Smooth muscle cell (in vitro differentiated cells): ENCODE results near the gene NID2. TPM values are rescaled to one million over a fixed set of nuclear protein-coding genes. Genes with fewer than 3 reads are reported as not detected.

Experiments
- DNase-seq: peaks from one replicate; lab custom pipeline; 2025; ENCODE audit not compliant: unreplicated experiment; lab: John Stamatoyannopoulos, UW
- H2AFZ ChIP-seq: fragments of 200-600 bp; sonication (generic); 2 replicates; pipeline ENCODE4 v1.6.0; 2016; ENCODE audit warnings: antibody characterized with exemption, low read depth, mild to moderate bottlenecking
- H3F3A ChIP-seq: fragments of 200-600 bp; sonication (generic); 2 replicates; pipeline ENCODE4 v1.6.0; 2017; ENCODE audit warnings: antibody characterized with exemption, low read depth
- H3K27ac ChIP-seq: fragments of 200-600 bp; sonication (generic); 2 replicates; pipeline ENCODE4 v1.5.1; 2016; ENCODE audit warnings: low read depth, mild to moderate bottlenecking
- H3K27me3 ChIP-seq: fragments of 200-600 bp; sonication (generic); 2 replicates; pipeline ENCODE4 v1.6.1; 2016; ENCODE audit warnings: low read depth, mild to moderate bottlenecking
- H3K36me3 ChIP-seq: fragments of 200-600 bp; sonication (generic); 2 replicates; pipeline ENCODE4 v1.5.1; 2016; ENCODE audit warnings: low read depth
- H3K4me1 ChIP-seq: fragments of 200-600 bp; sonication (generic); 2 replicates; pipeline ENCODE4 v1.5.1; 2016; ENCODE audit warnings: low read depth
- H3K4me2 ChIP-seq: fragments of 200-600 bp; sonication (generic); 2 replicates; pipeline ENCODE4 v1.6.0; 2016; ENCODE audit warnings: mild to moderate bottlenecking
- H3K4me3 ChIP-seq: fragments of 200-600 bp; sonication (generic); 2 replicates; pipeline ENCODE4 v1.5.1; 2016; ENCODE audit warnings: mild to moderate bottlenecking
- H3K79me2 ChIP-seq: fragments of 200-600 bp; sonication (generic); 2 replicates; pipeline ENCODE4 v1.6.0; 2016; ENCODE audit warnings: low read depth, mild to moderate bottlenecking
- H3K9ac ChIP-seq: fragments of 200-600 bp; sonication (generic); 2 replicates; pipeline ENCODE4 v1.6.0; 2016; ENCODE audit warnings: low read depth
- H3K9me3 ChIP-seq: fragments of 200-600 bp; sonication (generic); replicated peaks from 2 replicates; pipeline ENCODE4 v1.5.1; 2016; ENCODE audit warnings: low read depth
- H4K20me1 ChIP-seq: fragments of 200-600 bp; sonication (generic); 2 replicates; pipeline ENCODE4 v1.6.0; 2016; ENCODE audit warnings: low read depth
- WGBS: methylation state at CpG from one replicate; pipeline ENCODE4 v1.1.7; 2016; ENCODE audit warnings: low lambda C conversion rate; 5-methylcytosine and 5-hydroxymethylcytosine counted together
- polyA plus RNA-seq: library from polyadenylated mRNA; unstranded; fragments of >200 nt; fragmentation: Nextera tagmentation; extraction: Ambion mirVana; gene quantifications from 2 replicates; pipeline ENCODE4 v1.2.1, GENCODE V29; 2016
- total RNA-seq: library from RNA; depleted of rRNA; stranded (reverse); fragments of >200 nt; gene quantifications from 2 replicates; pipeline ENCODE4 v1.2.3, GENCODE V29; 2014
- TF ChIP-seq, protein P1 (sequence below): fragments of 200-600 bp; sonication (generic); IDR thresholded peaks from 2 replicates; pipeline ENCODE4 v1.5.1; 2017; ENCODE audit warnings: borderline replicate concordance, mild to moderate bottlenecking, antibody characterized with exemption; ENCODE audit not compliant: insufficient read depth, poor library complexity, severe bottlenecking

The NID2 gene
- total and polyA plus RNA-seq, 2 experiments from 2014 or later, result 196 to 229 TPM

DNA sequence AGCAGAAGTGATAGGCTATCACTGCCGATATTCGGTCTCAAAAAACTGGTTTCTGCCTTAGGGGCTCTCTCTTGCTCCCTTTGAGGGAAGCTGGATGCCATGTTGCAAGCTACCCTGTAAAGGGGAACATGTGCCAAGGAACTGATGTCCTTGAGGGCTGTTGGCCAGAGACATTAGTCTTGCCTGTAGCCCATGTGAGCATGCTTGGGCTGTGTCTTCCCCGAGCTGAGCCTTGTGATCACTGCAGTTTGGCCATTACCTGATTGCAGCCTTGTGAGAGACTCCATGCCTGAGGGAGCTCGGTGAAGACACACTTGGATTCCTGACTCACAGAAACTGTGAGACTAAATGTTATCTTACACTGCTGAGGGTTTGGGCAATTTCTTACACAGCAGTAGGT is 60.7 kb downstream of the NID2 start:
- H3K4me3 ChIP-seq, result no peak overlapping the region
- H4K20me1 ChIP-seq, result no peaks in the 10 kb centered on the region
- peaks cover 61% of the 10 kb centered on the region for H3K36me3 ChIP-seq
- H3K4me1 ChIP-seq, result no peaks in the 10 kb centered on the region
- no peak overlapping the region for H3K9ac ChIP-seq
- H3K27ac ChIP-seq, result no peak overlapping the region
- WGBS, result 97% methylated on average over 4 of the region's 4 CpGs
- no peak overlapping the region for H3K4me2 ChIP-seq
- TF ChIP-seq, protein P1, sequence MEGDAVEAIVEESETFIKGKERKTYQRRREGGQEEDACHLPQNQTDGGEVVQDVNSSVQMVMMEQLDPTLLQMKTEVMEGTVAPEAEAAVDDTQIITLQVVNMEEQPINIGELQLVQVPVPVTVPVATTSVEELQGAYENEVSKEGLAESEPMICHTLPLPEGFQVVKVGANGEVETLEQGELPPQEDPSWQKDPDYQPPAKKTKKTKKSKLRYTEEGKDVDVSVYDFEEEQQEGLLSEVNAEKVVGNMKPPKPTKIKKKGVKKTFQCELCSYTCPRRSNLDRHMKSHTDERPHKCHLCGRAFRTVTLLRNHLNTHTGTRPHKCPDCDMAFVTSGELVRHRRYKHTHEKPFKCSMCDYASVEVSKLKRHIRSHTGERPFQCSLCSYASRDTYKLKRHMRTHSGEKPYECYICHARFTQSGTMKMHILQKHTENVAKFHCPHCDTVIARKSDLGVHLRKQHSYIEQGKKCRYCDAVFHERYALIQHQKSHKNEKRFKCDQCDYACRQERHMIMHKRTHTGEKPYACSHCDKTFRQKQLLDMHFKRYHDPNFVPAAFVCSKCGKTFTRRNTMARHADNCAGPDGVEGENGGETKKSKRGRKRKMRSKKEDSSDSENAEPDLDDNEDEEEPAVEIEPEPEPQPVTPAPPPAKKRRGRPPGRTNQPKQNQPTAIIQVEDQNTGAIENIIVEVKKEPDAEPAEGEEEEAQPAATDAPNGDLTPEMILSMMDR, result no peak
- H3F3A ChIP-seq, result peaks cover 23% of the 10 kb centered on the region
- H3K9me3 ChIP-seq, result no peaks in the 10 kb centered on the region
- no peak for DNase-seq
- H3K27me3 ChIP-seq, result no peaks in the 10 kb centered on the region
- no peak overlapping the region for H2AFZ ChIP-seq
- peaks cover 9% of the 10 kb centered on the region for H3K79me2 ChIP-seq

DNA sequence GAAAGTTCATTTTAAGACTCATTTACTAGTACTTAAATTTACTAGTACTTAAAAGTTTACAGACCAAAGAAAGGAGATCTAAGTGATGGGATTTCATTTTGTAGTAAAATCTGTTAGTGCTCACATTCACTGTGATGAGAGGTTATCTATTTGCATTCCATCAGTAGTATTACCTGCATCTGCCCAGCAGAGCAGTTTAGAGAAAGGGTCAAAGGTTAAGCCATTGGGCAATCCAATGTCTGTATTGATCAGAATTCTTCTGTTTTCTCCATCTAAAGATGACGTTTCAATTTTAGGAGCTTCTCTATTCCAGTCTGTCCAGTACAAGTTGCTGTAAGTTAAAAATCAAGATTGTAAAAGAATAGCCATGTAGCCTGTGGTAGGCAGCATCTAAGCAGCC is 61.2 kb downstream of the NID2 start:
- no peak overlapping the region for H3K9ac ChIP-seq
- no peaks in the 10 kb centered on the region for H3K4me1 ChIP-seq
- H3K27me3 ChIP-seq, result no peaks in the 10 kb centered on the region
- no peaks in the 10 kb centered on the region for H4K20me1 ChIP-seq
- no peak overlapping the region for H2AFZ ChIP-seq
- H3K27ac ChIP-seq, result no peak overlapping the region
- WGBS, result 100% methylated on average over 1 of the region's 1 CpG
- peaks cover 23% of the 10 kb centered on the region for H3F3A ChIP-seq
- no peak overlapping the region for H3K4me3 ChIP-seq
- no peaks in the 10 kb centered on the region for H3K9me3 ChIP-seq
- H3K79me2 ChIP-seq, result peaks cover 9% of the 10 kb centered on the region
- peaks cover 61% of the 10 kb centered on the region for H3K36me3 ChIP-seq
- H3K4me2 ChIP-seq, result no peak overlapping the region
- TF ChIP-seq, protein P1, result no peak
- DNase-seq, result no peak

DNA sequence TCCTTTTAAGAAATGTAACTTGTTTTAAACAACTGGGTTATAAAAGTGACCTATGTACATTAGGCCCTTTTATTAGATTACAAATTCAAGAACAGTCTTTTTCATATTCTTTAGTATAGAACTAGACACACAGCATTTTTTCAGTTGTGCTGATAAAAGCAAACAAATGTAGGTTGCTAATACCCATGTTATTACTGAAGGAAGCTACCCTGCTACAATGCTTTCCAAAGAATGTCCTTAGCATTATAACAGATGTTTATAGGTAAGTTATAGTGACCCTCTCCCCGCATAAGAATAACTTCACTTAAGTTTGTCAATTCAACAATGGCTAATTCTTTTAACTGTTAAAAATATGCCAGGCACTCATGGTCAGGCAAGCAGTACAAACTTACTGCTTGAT is 61.6 kb downstream of the NID2 start:
- TF ChIP-seq, protein P1, result no peak

DNA sequence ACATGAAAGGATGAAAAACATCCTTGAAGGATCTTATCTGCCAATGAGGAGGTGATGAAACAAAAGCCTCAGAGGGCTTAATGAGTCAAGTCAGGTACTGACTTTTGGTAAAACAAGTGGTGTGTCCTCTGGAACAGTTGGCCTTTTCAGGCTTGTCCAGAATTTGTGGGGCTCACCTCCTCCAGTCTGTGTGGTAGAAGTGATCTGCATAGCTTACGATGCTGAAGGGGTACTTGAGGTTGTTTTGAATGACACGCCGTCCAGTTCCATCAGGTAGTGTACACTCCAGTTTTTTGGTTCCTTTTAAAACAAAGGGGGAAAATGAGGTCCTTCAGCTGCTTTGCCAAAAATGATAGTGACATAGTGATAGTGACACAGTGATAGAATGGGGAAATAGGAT is 62.5 kb downstream of the NID2 start:
- Histone ChIP-seq H3K9me3 (no peaks in the 10 kb centered on the region), H3K4me3 (no peak overlapping the region), H3K4me2 (no peak overlapping the region), H3K4me1 (no peaks in the 10 kb centered on the region), H3K9ac (no peak overlapping the region), H3K79me2 (peaks cover 9% of the 10 kb centered on the region), H2AFZ (no peak overlapping the region), H3K27ac (peak overlapping the region; percentile 9), H4K20me1 (no peaks in the 10 kb centered on the region), H3K27me3 (no peaks in the 10 kb centered on the region), H3F3A (peaks cover 19% of the 10 kb centered on the region), H3K36me3 (peaks cover 58% of the 10 kb centered on the region)
- TF ChIP-seq, protein P1, result no peak
- DNase-seq, result no peak
- 97% methylated on average over 3 of the region's 3 CpGs for WGBS

More for the DNA sequence above, 61.6 kb downstream of the NID2 start:
- Histone ChIP-seq H3K9ac (no peak overlapping the region), H3F3A (peaks cover 21% of the 10 kb centered on the region), H3K27me3 (no peaks in the 10 kb centered on the region), H2AFZ (no peak overlapping the region), H3K4me2 (no peak overlapping the region), H3K9me3 (no peaks in the 10 kb centered on the region), H3K27ac (peak overlapping the region; percentile 9), H3K4me1 (no peaks in the 10 kb centered on the region), H4K20me1 (no peaks in the 10 kb centered on the region), H3K36me3 (peaks cover 61% of the 10 kb centered on the region), H3K4me3 (no peak overlapping the region), H3K79me2 (peaks cover 9% of the 10 kb centered on the region)
- WGBS, result 89% methylated on average over 1 of the region's 1 CpG
- no peak for DNase-seq
